HG02943 (cell line): ENCODE results near the gene ART3.

ENCODE experiments used
- ATAC-seq: cut with Tn5 transposase; IDR thresholded peaks from one replicate; pipeline ENCODE4 v1.9.1; 2021; ENCODE audit warnings: mild to moderate bottlenecking, low read depth, moderate library complexity; ENCODE audit not compliant: unreplicated experiment

The ART3 gene

GRCh38 chr4:76067652-76068286 is 6.7 kb upstream of the ART3 start:
- peak; percentile 71 for ATAC-seq

- ATAC-seq = no peak
Measured at GRCh38 chr4:76072760-76073159, 1.7 kb upstream of the ART3 start.

- ATAC-seq = no peak
Measured at GRCh38 chr4:76074993-76075600, 588 bp downstream of the ART3 start.

- no peak for ATAC-seq
Measured at GRCh38 chr4:76078033-76078613, 3.6 kb downstream of the ART3 start.

- ATAC-seq = no peak
Measured at GRCh38 chr4:76083386-76083988, 9.0 kb downstream of the ART3 start.

- no peak for ATAC-seq
Measured at GRCh38 chr4:76084542-76084941, 10.0 kb downstream of the ART3 start.

- no peak for ATAC-seq
Measured at GRCh38 chr4:76087007-76087769, 12.7 kb downstream of the ART3 start.

GRCh38 chr4:76088719-76089118 is 14.2 kb downstream of the ART3 start:
- ATAC-seq = no peak

- no peak for ATAC-seq
Measured at GRCh38 chr4:76090241-76090691, 15.8 kb downstream of the ART3 start.

GRCh38 chr4:76091052-76091451 is 16.5 kb downstream of the ART3 start:
- ATAC-seq = no peak

GRCh38 chr4:76095568-76095967 is 21.1 kb downstream of the ART3 start:
- no peak for ATAC-seq

GRCh38 chr4:76096076-76096475 is 21.6 kb downstream of the ART3 start:
- ATAC-seq = no peak

GRCh38 chr4:76105652-76106051 is 31.1 kb downstream of the ART3 start:
- no peak for ATAC-seq

- no peak for ATAC-seq
Measured at GRCh38 chr4:76106442-76106841, 31.9 kb downstream of the ART3 start.

GRCh38 chr4:76108467-76109181 is 34.1 kb downstream of the ART3 start:
- no peak for ATAC-seq

GRCh38 chr4:76116821-76117220 is 42.3 kb downstream of the ART3 start:
- ATAC-seq = no peak

GRCh38 chr4:76117536-76117935 is 43.0 kb downstream of the ART3 start:
- ATAC-seq = no peak

- no peak for ATAC-seq
Measured at GRCh38 chr4:76120199-76120598, 45.7 kb downstream of the ART3 start.

- no peak for ATAC-seq
Measured at GRCh38 chr4:76125816-76126215, 51.3 kb downstream of the ART3 start.

- ATAC-seq = no peak
Measured at GRCh38 chr4:76127754-76128153, 53.2 kb downstream of the ART3 start.
